ENCODE measurements around the gene CLK2.

DNA sequence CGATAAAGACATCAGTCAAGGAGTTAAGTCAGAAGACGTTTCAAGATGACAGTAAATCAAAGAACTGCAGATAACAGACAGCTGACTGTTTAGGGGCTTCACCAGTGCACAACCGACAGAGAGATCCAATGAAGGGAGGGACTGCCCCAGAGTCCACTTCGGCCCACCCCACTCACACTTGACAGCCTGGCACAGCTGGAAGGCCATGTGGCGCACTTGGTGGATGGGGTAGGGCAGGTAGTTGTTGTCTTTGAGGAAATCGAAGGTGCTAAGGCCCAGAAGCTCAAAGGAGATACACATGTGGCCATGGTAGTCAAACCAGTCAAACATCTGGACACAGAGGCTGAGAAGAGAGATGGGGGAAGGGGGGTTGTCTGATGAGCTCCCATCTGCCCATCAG, 6.8 kb downstream of the CLK2 start:
- no peak for TF ChIP-seq POLR2AphosphoS5 (IDR thresholded peaks at IDR 0.05)
- TF ChIP-seq, protein P1, sequence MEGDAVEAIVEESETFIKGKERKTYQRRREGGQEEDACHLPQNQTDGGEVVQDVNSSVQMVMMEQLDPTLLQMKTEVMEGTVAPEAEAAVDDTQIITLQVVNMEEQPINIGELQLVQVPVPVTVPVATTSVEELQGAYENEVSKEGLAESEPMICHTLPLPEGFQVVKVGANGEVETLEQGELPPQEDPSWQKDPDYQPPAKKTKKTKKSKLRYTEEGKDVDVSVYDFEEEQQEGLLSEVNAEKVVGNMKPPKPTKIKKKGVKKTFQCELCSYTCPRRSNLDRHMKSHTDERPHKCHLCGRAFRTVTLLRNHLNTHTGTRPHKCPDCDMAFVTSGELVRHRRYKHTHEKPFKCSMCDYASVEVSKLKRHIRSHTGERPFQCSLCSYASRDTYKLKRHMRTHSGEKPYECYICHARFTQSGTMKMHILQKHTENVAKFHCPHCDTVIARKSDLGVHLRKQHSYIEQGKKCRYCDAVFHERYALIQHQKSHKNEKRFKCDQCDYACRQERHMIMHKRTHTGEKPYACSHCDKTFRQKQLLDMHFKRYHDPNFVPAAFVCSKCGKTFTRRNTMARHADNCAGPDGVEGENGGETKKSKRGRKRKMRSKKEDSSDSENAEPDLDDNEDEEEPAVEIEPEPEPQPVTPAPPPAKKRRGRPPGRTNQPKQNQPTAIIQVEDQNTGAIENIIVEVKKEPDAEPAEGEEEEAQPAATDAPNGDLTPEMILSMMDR (IDR thresholded peaks at IDR 0.05), result no peak

All from transverse colon (tissue), 4 donors.